Mucosa of stomach (tissue), 1 donor: ENCODE data around the gene ARHGAP6.
"Not testable (repeated sequence)": the region's sequence is repeated elsewhere in the genome, so short reads cannot be mapped to it uniquely, and the experiment has no call there.

Experiments used
- H3K27me3 ChIP-seq: one replicate; pipeline ENCODE4 v1.7.0; 2013; ENCODE audit warnings: mild to moderate bottlenecking, low read length; ENCODE audit not compliant: control insufficient read depth, insufficient read depth
- H3K36me3 ChIP-seq: one replicate; pipeline ENCODE4 v1.7.0; 2013; ENCODE audit warnings: low read length; ENCODE audit not compliant: control insufficient read depth, insufficient read depth
- H3K4me1 ChIP-seq: one replicate; pipeline ENCODE4 v1.7.0; 2013; ENCODE audit warnings: mild to moderate bottlenecking, low read length; ENCODE audit not compliant: control insufficient read depth, insufficient read depth
- H3K4me3 ChIP-seq: one replicate; pipeline ENCODE4 v1.7.0; 2013; ENCODE audit warnings: low read length
- H3K9ac ChIP-seq: one replicate; pipeline ENCODE4 v1.7.0; 2013; ENCODE audit warnings: mild to moderate bottlenecking, low read length, moderate library complexity
- H3K9me3 ChIP-seq: one replicate; pipeline ENCODE4 v1.7.0; 2013; ENCODE audit warnings: mild to moderate bottlenecking, low read length, moderate library complexity; ENCODE audit not compliant: control insufficient read depth
- donor health status: Pancreatic carcinoma.

ARHGAP6 gene

DNA sequence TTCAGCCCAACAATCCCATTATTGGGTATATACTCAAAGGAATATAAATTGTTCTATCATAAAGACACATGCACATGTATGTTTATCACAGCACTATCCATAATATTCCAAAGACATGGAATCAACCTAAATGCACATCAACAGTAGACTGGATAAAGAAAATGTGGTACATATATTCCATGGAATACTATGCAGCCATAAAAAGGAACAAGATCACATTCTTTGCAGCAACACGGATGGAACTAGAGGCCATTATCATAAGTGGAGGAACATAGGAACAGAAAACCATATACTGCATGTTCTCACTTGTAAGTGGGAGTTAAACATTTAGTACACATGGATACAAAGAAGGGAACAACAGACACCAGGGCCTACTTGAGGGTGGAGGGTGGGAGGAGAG is 301.9 kb downstream of the ARHGAP6 start:
- not testable (repeated sequence) for H3K9me3 ChIP-seq, H3K9ac ChIP-seq, H3K36me3 ChIP-seq, H3K27me3 ChIP-seq, H3K4me1 ChIP-seq, H3K4me3 ChIP-seq

DNA sequence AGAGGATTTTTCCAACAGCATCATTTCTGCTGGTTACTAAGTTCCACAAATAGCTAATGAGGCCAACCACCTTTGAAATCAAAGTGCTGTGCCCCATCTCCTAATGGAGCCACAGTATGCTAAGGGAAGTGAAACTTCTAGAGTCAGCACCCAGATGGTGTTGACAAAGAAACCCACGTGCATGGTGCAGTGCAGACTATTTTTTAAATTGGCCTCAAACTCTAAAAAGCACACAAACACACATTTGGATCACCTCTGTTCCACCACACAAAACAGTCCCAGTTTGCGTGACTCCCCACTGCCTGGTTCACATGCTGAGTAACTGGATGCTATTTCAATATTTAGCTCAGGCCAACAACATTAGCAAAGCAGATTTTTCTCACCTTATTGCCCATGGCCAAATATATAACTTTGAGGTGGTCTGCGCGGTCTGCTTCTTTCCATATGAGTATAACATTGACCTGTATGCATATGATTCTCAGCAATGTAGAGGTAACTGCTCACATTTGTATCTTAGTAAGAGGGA is 302.6 kb downstream of the ARHGAP6 start:
- H3K36me3 ChIP-seq = no peaks in the 10 kb centered on the region
- no peaks in the 10 kb centered on the region for H3K27me3 ChIP-seq
- no peak overlapping the region for H3K9ac ChIP-seq
- H3K4me1 ChIP-seq = peaks cover 4% of the 10 kb centered on the region
- no peak overlapping the region for H3K4me3 ChIP-seq
- H3K9me3 ChIP-seq = no peaks in the 10 kb centered on the region

DNA sequence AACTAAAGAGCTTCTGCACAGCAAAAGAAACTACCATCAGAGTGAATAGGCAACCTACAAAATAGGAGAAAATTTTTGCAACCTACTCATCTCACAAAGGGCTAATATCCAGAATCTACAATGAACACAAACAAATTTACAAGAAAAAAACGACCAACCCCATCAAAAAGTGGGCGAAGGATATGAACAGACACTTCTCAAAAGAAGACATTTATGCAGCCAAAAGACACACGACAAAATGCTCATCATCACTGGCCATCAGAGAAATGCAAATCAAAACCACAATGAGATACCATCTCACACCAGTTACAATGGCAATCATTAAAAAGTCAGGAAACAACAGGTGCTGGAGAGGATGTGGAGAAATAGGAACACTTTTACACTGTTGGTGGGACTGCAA is 304.1 kb downstream of the ARHGAP6 start:
- H3K36me3 ChIP-seq, H3K9me3 ChIP-seq, H3K27me3 ChIP-seq, H3K9ac ChIP-seq, H3K4me1 ChIP-seq, H3K4me3 ChIP-seq: not testable (repeated sequence)

DNA sequence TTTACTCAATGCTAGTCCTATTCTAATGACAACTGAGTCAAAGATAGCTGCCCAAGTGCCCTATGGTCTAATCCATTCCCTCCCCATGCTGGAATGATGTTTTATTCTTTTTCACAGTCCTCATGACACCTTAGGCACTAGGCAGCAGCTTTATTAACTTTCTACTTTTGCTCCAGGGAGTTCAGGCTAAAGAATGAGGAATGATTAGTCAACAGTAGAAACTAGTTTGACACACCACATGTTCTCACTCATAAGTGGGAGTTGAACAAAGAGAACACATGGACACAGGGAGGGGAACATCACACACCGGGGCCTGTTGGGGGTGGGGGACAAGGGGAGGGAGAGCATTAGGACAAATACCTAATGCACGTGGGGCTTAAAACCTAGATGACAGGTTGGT is 309.8 kb downstream of the ARHGAP6 start:
- peaks cover 25% of the 10 kb centered on the region for H3K4me1 ChIP-seq
- not testable (repeated sequence) for H3K9me3 ChIP-seq, H3K36me3 ChIP-seq, H3K9ac ChIP-seq, H3K4me3 ChIP-seq, H3K27me3 ChIP-seq

DNA sequence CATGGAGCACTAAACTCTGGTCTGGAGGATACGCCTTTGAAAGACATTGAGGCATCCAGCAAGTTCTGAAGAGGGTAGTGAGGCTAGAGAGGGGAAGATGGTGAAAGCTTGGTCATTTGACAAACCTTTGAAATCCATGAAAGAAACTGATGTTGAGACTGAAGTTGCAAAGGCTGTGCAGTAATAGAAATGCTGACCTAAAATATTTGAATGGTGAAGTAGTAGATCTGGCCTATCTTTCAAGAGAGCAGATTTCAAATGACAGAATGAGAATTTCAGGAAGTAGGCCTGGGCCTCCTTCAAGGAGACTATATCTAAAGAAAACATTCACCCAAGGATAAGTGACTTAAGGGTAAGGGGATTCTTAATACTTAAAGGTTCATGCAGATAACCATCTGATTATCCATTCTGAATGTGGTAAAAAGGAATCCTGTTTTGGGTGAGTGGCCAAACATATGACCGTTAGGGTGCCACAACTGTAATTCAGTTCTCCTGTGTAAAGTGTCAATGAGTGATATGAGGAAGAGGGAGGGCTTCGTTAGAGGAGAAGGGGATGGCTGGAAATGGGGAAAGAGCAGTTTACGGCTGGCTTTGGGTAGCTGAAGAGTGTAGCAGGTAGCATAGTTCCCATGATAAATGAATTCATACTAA is 310.3 kb downstream of the ARHGAP6 start:
- Histone ChIP-seq H3K4me3 (no peak overlapping the region), H3K27me3 (no peaks in the 10 kb centered on the region), H3K4me1 (peaks cover 25% of the 10 kb centered on the region), H3K9ac (no peak overlapping the region), H3K9me3 (no peaks in the 10 kb centered on the region), H3K36me3 (no peaks in the 10 kb centered on the region)

DNA sequence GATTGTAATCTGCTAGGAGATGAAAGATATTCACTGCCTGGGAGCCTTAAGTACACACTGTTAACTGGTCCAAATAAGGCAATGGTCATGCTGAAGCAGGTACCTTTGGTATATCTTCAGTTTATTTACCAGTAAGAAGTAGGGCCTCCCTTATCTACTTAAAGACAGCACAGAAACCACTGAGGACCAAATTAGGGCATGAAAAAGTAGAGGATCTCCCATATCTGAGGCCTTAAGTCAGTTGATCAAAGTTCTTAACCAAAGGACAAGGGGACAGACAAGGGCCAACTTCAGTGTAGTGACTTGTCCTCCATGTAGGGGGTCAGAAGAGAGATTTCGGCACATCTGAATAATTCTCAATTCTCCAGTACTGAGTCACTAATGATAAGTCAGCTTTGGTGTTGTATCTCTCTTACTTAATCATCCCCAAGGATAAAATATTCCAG is 313.4 kb downstream of the ARHGAP6 start:
- Histone ChIP-seq H3K9me3 (no peaks in the 10 kb centered on the region), H3K4me1 (peaks cover 39% of the 10 kb centered on the region), H3K27me3 (no peaks in the 10 kb centered on the region), H3K4me3 (no peak overlapping the region), H3K36me3 (no peaks in the 10 kb centered on the region), H3K9ac (no peak overlapping the region)

DNA sequence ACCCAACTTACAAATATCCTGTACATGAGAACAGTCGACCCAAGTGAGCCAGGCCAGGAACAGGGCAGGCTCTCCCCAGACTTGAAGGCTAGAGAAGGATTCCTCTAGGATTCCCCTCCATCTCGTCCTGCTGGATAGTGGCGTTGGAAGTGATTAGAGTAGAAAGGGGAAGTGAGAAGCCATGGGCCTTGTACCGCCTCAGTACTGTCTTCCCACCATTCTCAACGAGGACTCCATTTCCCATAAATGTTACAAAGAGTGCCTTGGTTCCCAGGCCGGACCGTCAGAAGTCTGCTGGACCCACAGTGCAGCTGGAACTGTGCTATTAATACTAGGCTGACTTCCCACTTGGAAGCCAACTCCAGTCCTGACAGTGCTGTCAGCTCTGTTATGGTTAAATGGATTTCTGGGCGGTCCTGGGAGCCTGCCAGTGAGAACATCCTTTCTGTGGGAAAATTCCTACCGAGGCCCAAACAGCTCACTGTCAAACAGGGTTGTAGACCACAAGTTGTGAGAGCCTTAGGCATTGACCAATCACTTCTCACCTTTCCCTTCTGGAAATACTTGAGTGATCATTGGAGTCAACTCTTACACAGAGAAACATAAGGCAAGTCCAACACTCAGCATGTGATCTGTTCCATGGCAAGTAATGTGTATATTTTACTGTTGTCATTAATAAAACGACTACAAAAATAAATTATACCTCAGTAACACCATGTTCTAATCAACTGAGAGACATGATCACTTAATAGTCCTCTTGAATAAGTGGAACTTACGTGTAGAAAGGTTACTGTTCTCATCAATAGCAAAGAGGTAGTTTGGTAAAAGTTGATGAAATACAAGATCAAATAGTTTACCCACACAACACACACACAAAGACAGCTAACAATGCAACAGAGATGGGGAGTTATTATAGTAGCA is 314.1 kb downstream of the ARHGAP6 start:
- Histone ChIP-seq H3K4me3 (no peak overlapping the region), H3K27me3 (no peaks in the 10 kb centered on the region), H3K9ac (peak overlapping the region; percentile 47)

DNA sequence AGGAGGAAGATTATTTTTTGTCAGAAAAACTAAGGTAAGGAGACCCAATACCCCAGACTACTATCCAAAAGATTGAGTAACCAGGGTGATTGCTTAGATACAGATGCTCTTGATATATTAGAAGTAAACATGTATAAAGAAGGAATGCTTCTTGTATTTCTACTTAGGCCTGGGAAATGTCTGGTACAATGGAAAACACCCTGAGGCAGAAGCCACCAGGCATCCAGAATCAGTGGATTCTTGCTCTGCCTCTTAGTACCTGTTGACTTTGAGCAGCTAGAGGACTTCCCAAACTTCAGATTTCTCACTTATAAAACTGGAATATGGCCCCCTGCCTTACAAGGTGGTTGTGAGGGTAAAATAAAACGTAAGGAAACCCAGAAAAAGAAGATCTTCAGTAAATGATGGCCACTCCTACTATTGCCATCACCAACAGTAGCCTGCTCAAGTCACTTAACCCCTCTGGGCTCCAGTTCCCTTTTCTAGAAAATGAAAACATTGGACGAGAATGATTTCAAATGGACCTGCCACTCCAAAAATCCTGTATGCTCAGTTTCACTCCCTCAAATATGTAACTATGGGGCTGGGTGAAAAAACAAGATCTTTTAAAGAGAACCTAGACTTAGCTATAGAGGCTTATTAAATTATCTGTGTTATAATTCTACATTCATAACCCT is 315.9 kb downstream of the ARHGAP6 start:
- Histone ChIP-seq H3K4me1 (peaks cover 39% of the 10 kb centered on the region), H3K27me3 (no peaks in the 10 kb centered on the region), H3K9me3 (no peaks in the 10 kb centered on the region), H3K36me3 (no peaks in the 10 kb centered on the region), H3K4me3 (no peak overlapping the region), H3K9ac (no peak overlapping the region)

More for the DNA sequence above, 314.1 kb downstream of the ARHGAP6 start:
- no peaks in the 10 kb centered on the region for H3K9me3 ChIP-seq
- H3K36me3 ChIP-seq = no peaks in the 10 kb centered on the region
- peaks cover 39% of the 10 kb centered on the region for H3K4me1 ChIP-seq

DNA sequence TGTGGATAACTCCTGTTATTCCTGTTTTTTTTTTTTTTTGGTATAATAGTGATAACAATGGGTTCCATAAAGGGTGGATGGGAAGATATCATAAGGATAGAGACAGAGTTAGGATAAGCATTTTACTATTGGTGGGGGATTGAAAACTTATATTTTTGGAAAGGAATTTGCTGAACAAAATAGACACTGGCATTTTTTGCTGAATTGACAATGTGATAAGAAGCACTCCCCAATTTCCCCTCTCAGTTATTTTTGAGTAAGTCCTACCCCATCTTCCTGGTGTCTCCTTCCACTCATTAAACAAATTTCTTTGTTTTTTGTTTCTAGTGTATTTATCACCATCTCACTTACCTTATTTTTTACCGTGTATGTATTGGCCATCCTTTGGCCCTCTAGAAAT is 316.7 kb downstream of the ARHGAP6 start:
- Histone ChIP-seq H3K36me3 (no peaks in the 10 kb centered on the region), H3K9ac (no peak overlapping the region), H3K9me3 (no peaks in the 10 kb centered on the region), H3K4me1 (peaks cover 39% of the 10 kb centered on the region), H3K27me3 (no peaks in the 10 kb centered on the region), H3K4me3 (no peak overlapping the region)

DNA sequence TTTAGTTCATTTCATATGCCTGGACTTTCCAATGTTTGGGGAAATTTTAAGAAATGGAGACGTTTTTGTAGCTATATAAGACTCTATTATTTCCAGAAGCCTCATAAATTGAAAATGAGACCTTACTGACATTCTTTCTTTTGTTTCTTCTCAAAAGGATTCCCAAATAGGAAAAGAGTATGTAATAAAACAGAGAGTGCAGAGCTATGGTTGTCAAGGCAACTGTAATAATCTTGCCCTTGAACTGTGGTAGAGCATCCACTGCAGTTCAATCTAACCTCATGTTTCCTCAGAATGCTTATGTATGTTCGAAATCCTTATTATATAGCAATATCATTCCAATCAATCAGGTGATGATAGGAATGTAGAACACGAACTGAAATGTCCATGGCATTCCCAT is 318.4 kb downstream of the ARHGAP6 start:
- Histone ChIP-seq H3K4me1 (peaks cover 27% of the 10 kb centered on the region), H3K4me3 (no peak overlapping the region), H3K36me3 (no peaks in the 10 kb centered on the region), H3K9ac (no peak overlapping the region), H3K27me3 (no peaks in the 10 kb centered on the region), H3K9me3 (no peaks in the 10 kb centered on the region)

DNA sequence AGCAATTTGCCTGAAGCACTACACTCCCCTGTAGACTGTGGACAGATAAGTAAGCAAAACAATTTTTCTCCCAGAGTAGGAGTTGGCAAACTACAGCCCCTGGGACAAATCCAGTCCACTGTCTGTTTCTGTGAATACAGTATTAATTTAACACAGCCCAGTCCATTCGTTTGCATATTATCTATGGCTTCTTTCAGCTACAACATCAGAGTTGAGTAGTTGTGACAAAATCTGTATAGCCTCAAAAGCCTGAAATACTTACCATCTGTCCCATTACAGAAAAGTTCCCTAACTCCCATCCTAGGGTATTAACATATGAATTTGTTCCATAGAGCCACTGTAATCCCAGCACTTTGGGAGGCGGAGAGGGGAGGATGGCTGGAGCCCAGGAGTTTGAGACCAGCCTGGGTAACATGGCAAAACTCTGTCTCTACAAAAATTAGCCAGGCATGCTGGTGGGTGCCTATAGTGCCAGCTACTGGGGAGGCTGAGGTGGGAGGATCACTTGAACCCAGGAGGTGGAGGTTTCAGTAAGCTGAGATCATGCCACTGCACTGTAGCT is 319.5 kb downstream of the ARHGAP6 start:
- Histone ChIP-seq H3K4me3 (no peak overlapping the region), H3K36me3 (no peaks in the 10 kb centered on the region), H3K4me1 (peaks cover 19% of the 10 kb centered on the region), H3K27me3 (no peaks in the 10 kb centered on the region), H3K9ac (no peak overlapping the region), H3K9me3 (no peaks in the 10 kb centered on the region)
